Kidney (tissue), 14 donors: ENCODE data around the gene PCID2. TPM values are rescaled to one million over a fixed set of nuclear protein-coding genes. Genes with fewer than 3 reads are reported as not detected.

ENCODE experiments used
- DNase-seq, 5 donors: peaks; one replicate each; pipeline ENCODE4 v3.0.0-alpha.2; 2013 to 2020
- FAIRE-seq: peaks from 2 replicates; lab custom pipeline; 2012; peaks lifted over from hg19 to GRCh38; lab: Jason Lieb, UNC
- H3K27ac ChIP-seq, 2 donors: one replicate each; pipeline ENCODE4 v1.7.0; 2013; ENCODE audit warnings: low read depth in 2 of 2, low read length in 2 of 2, inconsistent platforms in 1 of 2
- H3K27me3 ChIP-seq: one replicate; pipeline ENCODE4 v1.7.1; 2013; ENCODE audit warnings: low read length, inconsistent platforms; ENCODE audit not compliant: control insufficient read depth, insufficient read depth
- H3K36me3 ChIP-seq, 3 donors: one replicate each; pipeline versions ENCODE4 v1.7.0 to v1.7.1; 2013; ENCODE audit warnings: low read length in 3 of 3, control low read depth in 1 of 3, inconsistent platforms in 1 of 3; ENCODE audit not compliant: insufficient read depth in 3 of 3, control insufficient read depth in 2 of 3
- H3K4me1 ChIP-seq, 3 donors: one replicate each; pipeline versions ENCODE4 v1.7.0 to v1.7.1; 2013; ENCODE audit warnings: low read length in 3 of 3, inconsistent platforms in 1 of 3, low read depth in 1 of 3; ENCODE audit not compliant: control insufficient read depth in 2 of 3, insufficient read depth in 2 of 3
- H3K4me3 ChIP-seq, 3 donors: one replicate each; pipeline versions ENCODE4 v1.7.0 to v1.8.1; 2013; ENCODE audit warnings: low read length in 3 of 3, control low read depth in 1 of 3, inconsistent platforms in 1 of 3
- H3K9ac ChIP-seq, 3 donors: one replicate each; pipeline versions ENCODE4 v1.7.0 to v1.7.1; 2013; ENCODE audit warnings: low read length in 3 of 3, control low read depth in 1 of 3, inconsistent platforms in 1 of 3
- H3K9me3 ChIP-seq, 3 donors: one replicate each; pipeline versions ENCODE4 v1.7.0 to v1.7.1; 2013; ENCODE audit warnings: low read length in 3 of 3, control low read depth in 1 of 3, inconsistent platforms in 1 of 3; ENCODE audit not compliant: control insufficient read depth in 2 of 3, insufficient read depth in 1 of 3
- intact Hi-C: fragments of 100-400 bp; cut with DNase I; formaldehyde crosslinking; loops from one replicate; pipeline ENCODE4 v1.11.1; 2022
- polyA plus RNA-seq: library from polyadenylated mRNA; stranded (reverse); fragments of 350-450 nt; fragmentation: Illumina TruSeq; extraction: RNeasy Lipid Tissue Mini Kit (QIAGEN cat#74804); gene quantifications from one replicate; pipeline ENCODE4 v1.2.3, GENCODE V29; 2014; ENCODE audit warnings: low read depth, low replicate concordance; ENCODE audit not compliant: insufficient read depth
- total RNA-seq: library from RNA; stranded (reverse); fragmentation: NEBNext Ultra II Directional; extraction: Animal tissue kit (Norgen Biotek cat#: 25700); gene quantifications from one replicate; pipeline ENCODE4 v1.2.1, GENCODE V29; 2021
- TF ChIP-seq, protein P1 (sequence below): IDR thresholded peaks from 3 replicates; pipeline ENCODE4 v1.5.1; 2012; ENCODE audit warnings: mild to moderate bottlenecking, moderate library complexity, borderline replicate concordance; ENCODE audit not compliant: insufficient read depth; ENCODE audit errors: extremely low read depth
- donor health status: control.
- donor health status: control.
- donor health status: control.
- donor health status: control.
- donor health status: control.
- donor health status: DM: yes; HTN: yes; CAD: no.
- donor health status: Normal renal cell carcinoma (clear cell type).

Gene PCID2
- total and polyA plus RNA-seq, 2 donors from 2014 or later: 22.9 to 34.9 TPM

DNA sequence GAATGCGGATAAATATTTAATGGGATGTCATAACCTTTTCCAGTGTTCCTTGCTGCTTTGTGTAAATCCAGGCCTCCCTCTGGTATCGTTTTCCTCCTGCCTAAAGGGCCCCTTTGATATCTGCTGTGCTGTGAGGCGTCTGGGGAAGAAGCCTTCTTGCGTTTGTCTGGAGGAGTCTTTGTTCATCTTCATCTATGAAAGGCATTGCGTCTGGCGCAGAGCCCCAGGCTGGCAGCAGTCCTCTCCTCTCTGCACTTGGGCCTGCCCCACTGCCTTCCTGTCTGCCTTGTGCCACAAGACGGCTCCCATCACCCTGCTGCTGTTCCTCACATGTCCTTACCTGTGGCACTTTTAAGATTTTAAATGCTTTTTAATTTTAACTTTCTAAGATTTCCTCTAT, 40.3 kb downstream of the PCID2 start:
- no peak overlapping the region for H3K27ac ChIP-seq
- no peak for FAIRE-seq
- intact Hi-C loops: no loop called here
- TF ChIP-seq, protein P1, sequence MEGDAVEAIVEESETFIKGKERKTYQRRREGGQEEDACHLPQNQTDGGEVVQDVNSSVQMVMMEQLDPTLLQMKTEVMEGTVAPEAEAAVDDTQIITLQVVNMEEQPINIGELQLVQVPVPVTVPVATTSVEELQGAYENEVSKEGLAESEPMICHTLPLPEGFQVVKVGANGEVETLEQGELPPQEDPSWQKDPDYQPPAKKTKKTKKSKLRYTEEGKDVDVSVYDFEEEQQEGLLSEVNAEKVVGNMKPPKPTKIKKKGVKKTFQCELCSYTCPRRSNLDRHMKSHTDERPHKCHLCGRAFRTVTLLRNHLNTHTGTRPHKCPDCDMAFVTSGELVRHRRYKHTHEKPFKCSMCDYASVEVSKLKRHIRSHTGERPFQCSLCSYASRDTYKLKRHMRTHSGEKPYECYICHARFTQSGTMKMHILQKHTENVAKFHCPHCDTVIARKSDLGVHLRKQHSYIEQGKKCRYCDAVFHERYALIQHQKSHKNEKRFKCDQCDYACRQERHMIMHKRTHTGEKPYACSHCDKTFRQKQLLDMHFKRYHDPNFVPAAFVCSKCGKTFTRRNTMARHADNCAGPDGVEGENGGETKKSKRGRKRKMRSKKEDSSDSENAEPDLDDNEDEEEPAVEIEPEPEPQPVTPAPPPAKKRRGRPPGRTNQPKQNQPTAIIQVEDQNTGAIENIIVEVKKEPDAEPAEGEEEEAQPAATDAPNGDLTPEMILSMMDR: no peak
- H3K36me3 ChIP-seq: peaks cover 0 to 5% (median 4%) of the 10 kb centered on the region in 3 donors
- no peak overlapping the region for H3K9ac ChIP-seq
- no peaks in the 10 kb centered on the region for H3K27me3 ChIP-seq
- peaks cover 0 to 12% (median 5%) of the 10 kb centered on the region in 3 donors for H3K4me1 ChIP-seq
- H3K9me3 ChIP-seq: no peaks in the 10 kb centered on the region
- no peak overlapping the region for H3K4me3 ChIP-seq
- no peak for DNase-seq

DNA sequence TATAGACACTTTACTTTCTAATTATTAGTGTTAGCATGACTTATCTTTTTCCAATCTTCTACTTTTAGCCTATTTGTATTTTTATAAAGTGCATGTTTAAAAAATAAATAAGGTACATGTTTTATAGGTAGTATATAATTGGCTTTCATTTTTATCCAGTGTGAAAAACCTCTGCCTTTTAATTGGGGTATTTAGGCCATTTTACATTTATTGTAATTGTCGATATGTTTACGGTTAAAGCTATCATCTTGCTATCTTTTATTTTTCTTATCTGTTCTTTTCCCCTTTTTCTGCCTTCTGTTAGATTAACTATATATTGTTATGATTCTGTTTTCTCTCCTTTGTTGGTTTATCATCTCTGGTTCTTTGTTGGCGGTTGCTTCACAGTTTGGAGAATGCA, 40.9 kb downstream of the PCID2 start:
- H3K27me3 ChIP-seq: no peaks in the 10 kb centered on the region
- no peak overlapping the region for H3K9ac ChIP-seq
- H3K27ac ChIP-seq: no peak overlapping the region
- FAIRE-seq: no peak
- intact Hi-C loops: no loop called here
- H3K4me3 ChIP-seq: no peak overlapping the region
- H3K4me1 ChIP-seq: peaks cover 0 to 9% (median 4%) of the 10 kb centered on the region in 3 donors
- no peak for DNase-seq
- peaks cover 0 to 5% (median 4%) of the 10 kb centered on the region in 3 donors for H3K36me3 ChIP-seq
- no peaks in the 10 kb centered on the region for H3K9me3 ChIP-seq
- TF ChIP-seq, protein P1: no peak

DNA sequence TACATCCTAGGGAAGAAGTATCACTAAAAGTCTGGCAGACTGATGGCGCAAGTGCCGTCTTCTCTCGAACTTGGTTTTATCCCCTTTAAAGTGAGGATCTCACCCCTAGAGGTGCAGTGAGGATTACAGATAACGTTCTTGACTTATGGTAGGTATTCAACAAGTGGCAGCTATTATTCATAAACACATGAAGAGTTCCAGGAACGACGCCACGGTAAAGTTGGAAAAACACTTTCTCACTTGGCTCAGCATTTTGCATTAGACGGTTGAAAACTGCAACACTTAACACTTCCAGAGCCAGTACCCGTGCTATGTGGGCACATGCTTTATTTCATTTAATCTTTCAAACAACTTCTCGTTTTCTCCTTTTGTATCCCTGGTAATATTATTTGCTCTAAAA, 41.3 kb downstream of the PCID2 start:
- Histone ChIP-seq H3K27me3 (no peaks in the 10 kb centered on the region), H3K4me1 (peaks cover 0 to 9% (median 0%) of the 10 kb centered on the region in 3 donors), H3K9ac (no peak overlapping the region), H3K9me3 (no peaks in the 10 kb centered on the region), H3K4me3 (no peak overlapping the region), H3K27ac (no peak overlapping the region), H3K36me3 (peaks cover 0 to 5% (median 4%) of the 10 kb centered on the region in 3 donors)
- FAIRE-seq: no peak
- no peak for DNase-seq
- intact Hi-C loops: no loop called here
- TF ChIP-seq, protein P1: no peak

DNA sequence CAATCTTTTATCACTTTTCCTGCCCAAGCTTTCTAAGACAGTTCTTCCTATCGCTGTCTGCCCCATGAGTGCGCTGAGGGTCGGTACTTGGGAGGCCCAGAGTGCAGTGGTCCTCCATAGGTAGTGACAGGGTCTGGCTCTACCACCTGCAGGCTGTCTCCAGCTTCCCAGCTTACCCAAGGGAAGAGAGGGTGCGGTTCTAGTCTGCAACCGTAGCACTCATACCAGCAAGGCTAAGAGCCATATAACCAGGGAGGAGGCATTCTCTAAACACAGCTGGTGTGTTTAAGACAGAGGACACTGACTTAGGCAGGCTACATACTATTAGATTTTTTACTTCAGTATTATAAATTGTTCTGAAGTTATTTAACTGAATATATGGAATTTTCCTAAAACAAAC, 41.8 kb downstream of the PCID2 start:
- TF ChIP-seq, protein P1: no peak
- no peaks in the 10 kb centered on the region for H3K27me3 ChIP-seq
- H3K9me3 ChIP-seq: no peaks in the 10 kb centered on the region
- FAIRE-seq (no peak), DNase-seq (no peak)
- H3K4me1 ChIP-seq: peaks cover 0 to 9% (median 0%) of the 10 kb centered on the region in 3 donors
- intact Hi-C loops: no loop called here
- H3K27ac ChIP-seq: no peak overlapping the region
- no peak overlapping the region for H3K4me3 ChIP-seq
- no peak overlapping the region for H3K9ac ChIP-seq
- H3K36me3 ChIP-seq: peaks cover 0 to 4% (median 2%) of the 10 kb centered on the region in 3 donors
